Measurements from ENCODE around the gene CPB1. TPM values are rescaled to one million over a fixed set of nuclear protein-coding genes. Genes with fewer than 3 reads are reported as not detected.

The CPB1 gene
- total and polyA plus RNA-seq, 10 of the 15 experiments (the other 5 are each of a cell fraction or from before 2014, with no cell fraction given) = 4.8 TPM; not detected in 9

DNA sequence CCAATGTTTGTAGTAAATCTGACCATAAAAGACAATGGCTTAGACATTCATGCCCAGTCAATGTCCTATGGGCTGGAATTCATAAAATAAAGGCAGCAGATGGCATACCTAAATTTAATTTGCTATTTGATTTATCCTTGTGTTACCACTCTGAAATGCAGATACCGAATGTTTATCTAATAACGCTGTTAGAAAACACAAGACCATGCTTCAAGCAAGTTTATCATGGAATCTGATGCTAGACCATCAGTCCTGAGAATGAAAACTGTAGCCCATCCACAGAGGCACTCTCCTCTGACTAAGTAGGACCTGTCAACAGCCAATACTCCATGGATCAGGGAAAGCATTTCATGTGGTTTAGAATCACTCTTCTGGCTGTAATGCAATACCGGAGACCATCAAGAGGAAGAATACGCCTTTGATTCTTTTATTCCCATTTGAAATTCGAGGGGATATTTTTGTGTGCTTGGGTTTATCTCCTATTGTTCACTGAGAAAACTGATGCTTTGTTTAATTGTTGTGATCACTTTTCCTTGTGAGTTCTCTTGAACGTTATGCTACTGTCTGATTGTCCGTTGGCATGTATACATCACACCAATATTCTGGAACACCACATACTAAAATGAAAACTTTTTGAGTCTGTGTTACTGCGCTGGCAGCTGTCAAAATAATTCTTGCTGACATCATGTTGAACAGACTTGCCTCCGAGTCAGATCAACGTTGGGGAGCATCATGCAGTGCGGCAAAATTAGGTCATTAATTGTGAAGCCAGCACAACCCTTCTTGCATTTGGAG lies 12.1 kb upstream of the CPB1 start (continued):
- TF ChIP-seq, protein P1, sequence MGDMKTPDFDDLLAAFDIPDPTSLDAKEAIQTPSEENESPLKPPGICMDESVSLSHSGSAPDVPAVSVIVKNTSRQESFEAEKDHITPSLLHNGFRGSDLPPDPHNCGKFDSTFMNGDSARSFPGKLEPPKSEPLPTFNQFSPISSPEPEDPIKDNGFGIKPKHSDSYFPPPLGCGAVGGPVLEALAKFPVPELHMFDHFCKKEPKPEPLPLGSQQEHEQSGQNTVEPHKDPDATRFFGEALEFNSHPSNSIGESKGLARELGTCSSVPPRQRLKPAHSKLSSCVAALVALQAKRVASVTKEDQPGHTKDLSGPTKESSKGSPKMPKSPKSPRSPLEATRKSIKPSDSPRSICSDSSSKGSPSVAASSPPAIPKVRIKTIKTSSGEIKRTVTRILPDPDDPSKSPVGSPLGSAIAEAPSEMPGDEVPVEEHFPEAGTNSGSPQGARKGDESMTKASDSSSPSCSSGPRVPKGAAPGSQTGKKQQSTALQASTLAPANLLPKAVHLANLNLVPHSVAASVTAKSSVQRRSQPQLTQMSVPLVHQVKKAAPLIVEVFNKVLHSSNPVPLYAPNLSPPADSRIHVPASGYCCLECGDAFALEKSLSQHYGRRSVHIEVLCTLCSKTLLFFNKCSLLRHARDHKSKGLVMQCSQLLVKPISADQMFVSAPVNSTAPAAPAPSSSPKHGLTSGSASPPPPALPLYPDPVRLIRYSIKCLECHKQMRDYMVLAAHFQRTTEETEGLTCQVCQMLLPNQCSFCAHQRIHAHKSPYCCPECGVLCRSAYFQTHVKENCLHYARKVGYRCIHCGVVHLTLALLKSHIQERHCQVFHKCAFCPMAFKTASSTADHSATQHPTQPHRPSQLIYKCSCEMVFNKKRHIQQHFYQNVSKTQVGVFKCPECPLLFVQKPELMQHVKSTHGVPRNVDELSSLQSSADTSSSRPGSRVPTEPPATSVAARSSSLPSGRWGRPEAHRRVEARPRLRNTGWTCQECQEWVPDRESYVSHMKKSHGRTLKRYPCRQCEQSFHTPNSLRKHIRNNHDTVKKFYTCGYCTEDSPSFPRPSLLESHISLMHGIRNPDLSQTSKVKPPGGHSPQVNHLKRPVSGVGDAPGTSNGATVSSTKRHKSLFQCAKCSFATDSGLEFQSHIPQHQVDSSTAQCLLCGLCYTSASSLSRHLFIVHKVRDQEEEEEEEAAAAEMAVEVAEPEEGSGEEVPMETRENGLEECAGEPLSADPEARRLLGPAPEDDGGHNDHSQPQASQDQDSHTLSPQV (IDR thresholded peaks at IDR 0.05) = no peak

DNA sequence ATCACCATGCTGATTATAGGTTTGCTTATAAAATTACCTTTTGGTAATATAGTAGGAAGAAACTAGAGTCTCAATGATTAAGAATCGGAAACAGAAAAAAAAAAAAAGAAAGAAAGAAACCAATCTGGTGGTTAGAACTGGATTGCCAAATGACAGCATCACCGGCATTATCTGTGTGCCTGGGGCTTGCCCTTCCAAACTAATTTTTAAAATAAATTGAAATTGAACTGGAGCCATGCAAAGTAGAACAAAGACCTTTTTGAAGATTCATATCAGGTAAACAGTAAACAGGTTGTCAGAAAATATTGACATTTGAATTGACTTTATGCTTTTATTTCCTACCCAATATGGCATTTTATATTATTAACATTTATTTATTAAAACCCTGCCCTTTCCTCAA lies 11.2 kb upstream of the CPB1 start:
- Histone ChIP-seq H3K27me3 (replicated peaks in 1 of 2; ENCODE audit: control insufficient read depth in 2 of 2, insufficient read depth in 2 of 2, low read length in 1 of 2) (no peaks in the 10 kb centered on the region; a peak in 1 of 4 replicates), H3K4me1 (ENCODE audit: control insufficient read depth, insufficient read depth, low read length) (no peaks in the 10 kb centered on the region), H3K36me3 (ENCODE audit: control insufficient read depth in 2 of 2, insufficient read depth in 2 of 2, low read length in 1 of 2) (no peaks in the 10 kb centered on the region), H3K79me2 (ENCODE audit: control insufficient read depth, insufficient read depth, low read length) (no peaks in the 10 kb centered on the region), H3K27ac (ENCODE audit: control insufficient read depth, insufficient read depth) (no peak overlapping the region), H4K20me1 (ENCODE audit: control insufficient read depth, insufficient read depth) (no peaks in the 10 kb centered on the region), H3K4me3 (no peak overlapping the region), H3K4me2 (ENCODE audit: control insufficient read depth, insufficient read depth) (no peak overlapping the region), H3K9ac (ENCODE audit: control insufficient read depth, insufficient read depth, low read length) (no peak overlapping the region), H3K9me3 (replicated peaks; ENCODE audit: control insufficient read depth, insufficient read depth, low read length) (no peaks in the 10 kb centered on the region), H2AFZ (ENCODE audit: control insufficient read depth, low read depth, low read length) (no peak overlapping the region)
- FAIRE-seq (no peak), DNase-seq (ENCODE audit: low read depth, low spot score) (no peak), ATAC-seq (no peak)
- 52% methylated on average over 2 of the region's 2 CpGs for WGBS (ENCODE audit: insufficient coverage, insufficient replicate concordance, low lambda C conversion rate, missing lambda C conversion rate)
- ChIA-PET CTCF (no interaction called here), RAD21 (ENCODE audit: unreplicated experiment) (no interaction called here), SMC1A (ENCODE audit: uncharacterized antibody, unreplicated experiment) (no interaction called here), POLR2A (no interaction called here)
- no TSS peak for BruUV-seq (replicated peaks)
- in situ Hi-C loops (cut with MboI) (no loop called here), intact Hi-C loops (cut with micrococcal nuclease; ENCODE audit: unreplicated experiment) (no loop called here)
- TF ChIP-seq ZNF207 (IDR thresholded peaks at IDR 0.05; ENCODE audit: borderline replicate concordance) (no peak), EED (IDR thresholded peaks at IDR 0.05; ENCODE audit: low read depth) (no peak), IRF4 (IDR thresholded peaks at IDR 0.05; ENCODE audit: low read depth, low read length) (no peak), EGR1 (IDR thresholded peaks at IDR 0.05; ENCODE audit: borderline replicate concordance in 1 of 2, low read depth in 2 of 2, low read length in 2 of 2) (no peak), SP1 (IDR thresholded peaks at IDR 0.05; ENCODE audit: low read depth, low read length) (no peak), BACH1 (IDR thresholded peaks at IDR 0.05; ENCODE audit: borderline replicate concordance) (no peak), MYB (IDR thresholded peaks at IDR 0.05; ENCODE audit: borderline replicate concordance, low read depth, low read length) (no peak), ATF7 (IDR thresholded peaks at IDR 0.05; ENCODE audit: low read depth) (no peak)
- TF ChIP-seq, protein P2, sequence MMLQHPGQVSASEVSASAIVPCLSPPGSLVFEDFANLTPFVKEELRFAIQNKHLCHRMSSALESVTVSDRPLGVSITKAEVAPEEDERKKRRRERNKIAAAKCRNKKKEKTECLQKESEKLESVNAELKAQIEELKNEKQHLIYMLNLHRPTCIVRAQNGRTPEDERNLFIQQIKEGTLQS (IDR thresholded peaks at IDR 0.05; ENCODE audit: borderline replicate concordance, extremely low read depth, low read depth, low read length) = no peak
- TF ChIP-seq, protein P3, sequence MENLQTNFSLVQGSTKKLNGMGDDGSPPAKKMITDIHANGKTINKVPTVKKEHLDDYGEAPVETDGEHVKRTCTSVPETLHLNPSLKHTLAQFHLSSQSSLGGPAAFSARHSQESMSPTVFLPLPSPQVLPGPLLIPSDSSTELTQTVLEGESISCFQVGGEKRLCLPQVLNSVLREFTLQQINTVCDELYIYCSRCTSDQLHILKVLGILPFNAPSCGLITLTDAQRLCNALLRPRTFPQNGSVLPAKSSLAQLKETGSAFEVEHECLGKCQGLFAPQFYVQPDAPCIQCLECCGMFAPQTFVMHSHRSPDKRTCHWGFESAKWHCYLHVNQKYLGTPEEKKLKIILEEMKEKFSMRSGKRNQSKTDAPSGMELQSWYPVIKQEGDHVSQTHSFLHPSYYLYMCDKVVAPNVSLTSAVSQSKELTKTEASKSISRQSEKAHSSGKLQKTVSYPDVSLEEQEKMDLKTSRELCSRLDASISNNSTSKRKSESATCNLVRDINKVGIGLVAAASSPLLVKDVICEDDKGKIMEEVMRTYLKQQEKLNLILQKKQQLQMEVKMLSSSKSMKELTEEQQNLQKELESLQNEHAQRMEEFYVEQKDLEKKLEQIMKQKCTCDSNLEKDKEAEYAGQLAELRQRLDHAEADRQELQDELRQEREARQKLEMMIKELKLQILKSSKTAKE (IDR thresholded peaks at IDR 0.05; ENCODE audit: low read depth, poor library complexity, severe bottlenecking) = no peak
- TF ChIP-seq, protein P4, sequence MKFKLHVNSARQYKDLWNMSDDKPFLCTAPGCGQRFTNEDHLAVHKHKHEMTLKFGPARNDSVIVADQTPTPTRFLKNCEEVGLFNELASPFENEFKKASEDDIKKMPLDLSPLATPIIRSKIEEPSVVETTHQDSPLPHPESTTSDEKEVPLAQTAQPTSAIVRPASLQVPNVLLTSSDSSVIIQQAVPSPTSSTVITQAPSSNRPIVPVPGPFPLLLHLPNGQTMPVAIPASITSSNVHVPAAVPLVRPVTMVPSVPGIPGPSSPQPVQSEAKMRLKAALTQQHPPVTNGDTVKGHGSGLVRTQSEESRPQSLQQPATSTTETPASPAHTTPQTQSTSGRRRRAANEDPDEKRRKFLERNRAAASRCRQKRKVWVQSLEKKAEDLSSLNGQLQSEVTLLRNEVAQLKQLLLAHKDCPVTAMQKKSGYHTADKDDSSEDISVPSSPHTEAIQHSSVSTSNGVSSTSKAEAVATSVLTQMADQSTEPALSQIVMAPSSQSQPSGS (IDR thresholded peaks at IDR 0.05; ENCODE audit: low read length) = no peak
